Medulla oblongata (tissue), 1 donor: ENCODE measurements around the gene ZBTB42.
"Not testable (repeated sequence)": the region's sequence is repeated elsewhere in the genome, so short reads cannot be mapped to it uniquely, and the experiment has no call there.

Experiments
- DNase-seq: peaks from one replicate; pipeline ENCODE4 v3.0.0-alpha.2; 2015; ENCODE audit errors: extremely low spot score

The ZBTB42 gene

DNA sequence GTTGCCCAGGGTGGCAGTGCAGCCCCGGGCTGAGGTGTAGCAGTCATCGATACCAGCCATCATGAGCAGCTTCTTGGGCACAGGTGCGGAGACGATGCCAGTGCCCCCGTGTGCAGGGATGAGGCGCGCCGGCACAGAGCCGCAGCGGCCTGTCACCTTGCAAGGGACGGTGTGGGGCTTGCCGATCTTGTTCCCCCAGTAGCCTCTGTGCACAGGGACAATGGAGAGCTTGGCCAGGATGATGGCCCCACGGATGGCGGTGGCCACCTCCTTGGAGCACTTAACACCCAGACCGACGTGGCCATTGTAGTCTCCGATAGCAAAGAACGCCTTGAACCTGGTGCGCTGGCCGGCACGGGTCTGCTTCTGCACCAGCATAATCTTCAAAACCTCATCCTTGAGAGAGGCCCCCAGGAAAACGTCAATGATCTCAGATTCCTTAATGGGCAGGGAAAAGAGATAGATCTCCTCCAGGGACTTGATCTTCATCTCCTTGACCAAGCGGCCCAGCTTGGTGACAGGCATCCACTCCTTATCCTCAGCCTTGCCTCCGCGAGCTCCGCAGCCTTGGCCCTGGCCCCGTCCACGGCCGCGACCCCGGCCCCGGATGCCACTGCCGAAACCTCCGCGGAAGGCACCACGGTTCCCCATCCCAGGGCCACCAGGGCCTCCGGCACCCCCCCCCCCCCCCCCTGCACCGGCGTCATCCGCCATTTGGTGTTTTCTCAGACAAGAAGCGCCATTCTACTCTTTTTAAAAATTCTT lies 35.5 kb downstream of the ZBTB42 start:
- not testable (repeated sequence) for DNase-seq

DNA sequence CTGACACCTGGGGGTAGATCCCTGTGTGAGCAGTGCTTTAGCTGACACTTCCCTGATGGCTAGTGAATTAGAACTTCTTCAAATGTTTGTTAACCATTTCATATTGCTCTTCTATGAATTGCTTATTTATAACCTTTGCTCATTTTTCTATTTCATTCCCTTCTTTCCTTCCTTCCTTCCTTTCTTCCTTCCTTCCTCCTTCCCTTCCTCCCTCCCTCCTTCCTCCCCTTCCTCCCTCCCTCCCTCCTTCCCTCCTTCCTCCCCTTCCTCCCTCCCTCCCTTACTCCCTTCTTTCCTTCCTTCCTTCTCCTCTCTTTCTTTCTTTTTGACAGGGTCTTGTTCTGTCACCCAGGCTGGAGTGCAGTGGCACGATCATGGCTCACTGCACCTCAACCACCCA lies 40.8 kb downstream of the ZBTB42 start:
- no peak for DNase-seq

DNA sequence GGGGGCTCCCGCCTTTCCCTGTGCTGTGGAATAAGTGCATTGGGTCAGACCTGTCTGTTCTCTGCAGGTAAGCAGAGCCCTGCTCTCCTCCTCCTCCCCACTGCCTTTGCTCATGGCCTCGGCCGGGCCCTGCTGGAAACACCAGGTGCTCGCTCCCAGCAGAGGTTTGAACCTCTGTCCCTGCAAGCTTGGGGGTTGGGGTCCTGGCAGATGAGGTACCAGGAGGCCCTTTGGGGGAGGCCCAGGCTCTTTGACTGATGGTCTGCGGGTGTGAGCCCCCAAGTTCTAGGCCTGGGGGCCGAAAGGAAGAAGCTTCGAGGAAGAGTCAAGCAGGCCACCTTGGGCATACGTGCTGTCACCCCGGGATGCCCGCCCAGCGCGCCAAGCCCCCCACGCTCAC lies 42.1 kb downstream of the ZBTB42 start:
- DNase-seq = no peak

DNA sequence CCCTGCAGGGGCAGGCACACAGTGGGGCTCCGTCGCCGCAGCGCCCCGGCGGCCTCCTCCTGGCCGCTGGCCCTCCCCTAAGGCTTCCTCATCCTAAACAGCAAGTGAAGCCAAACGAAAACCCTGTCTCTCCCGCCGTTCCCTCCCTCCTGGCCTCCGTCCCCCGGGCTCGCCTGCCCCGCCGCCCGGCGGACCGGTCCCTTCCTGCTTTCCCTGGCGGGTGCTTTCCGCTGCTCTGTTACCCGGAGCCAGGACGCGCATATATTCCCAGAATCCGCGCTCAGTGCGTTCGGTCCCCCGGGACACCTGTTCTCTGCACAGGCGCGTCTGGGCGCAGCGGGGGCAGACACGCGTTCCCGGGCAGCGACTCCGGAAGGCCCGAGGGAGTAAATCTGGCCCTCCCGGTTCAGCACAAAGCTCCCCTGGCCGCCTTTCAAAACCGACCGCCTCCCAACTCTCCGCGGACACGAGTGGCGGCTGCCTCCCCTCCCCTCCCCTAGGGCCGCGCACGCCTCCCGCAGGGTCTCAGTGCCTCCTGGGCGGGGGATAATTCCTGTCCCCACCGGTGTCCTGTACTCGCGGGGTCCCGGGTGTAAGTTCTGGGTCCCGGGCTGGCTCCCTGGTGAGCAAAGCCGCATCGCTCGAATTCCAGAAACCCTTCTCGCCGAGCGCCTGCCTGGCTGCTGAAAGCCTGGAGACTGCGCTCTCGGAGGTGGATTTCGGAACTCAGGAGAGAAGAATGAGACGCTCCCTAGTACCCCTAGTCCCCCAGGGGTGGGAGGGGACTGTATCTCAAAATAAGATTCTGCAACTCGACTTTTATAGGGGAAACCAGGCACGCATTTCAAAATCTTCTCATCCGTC lies 42.8 kb downstream of the ZBTB42 start:
- DNase-seq = no peak

DNA sequence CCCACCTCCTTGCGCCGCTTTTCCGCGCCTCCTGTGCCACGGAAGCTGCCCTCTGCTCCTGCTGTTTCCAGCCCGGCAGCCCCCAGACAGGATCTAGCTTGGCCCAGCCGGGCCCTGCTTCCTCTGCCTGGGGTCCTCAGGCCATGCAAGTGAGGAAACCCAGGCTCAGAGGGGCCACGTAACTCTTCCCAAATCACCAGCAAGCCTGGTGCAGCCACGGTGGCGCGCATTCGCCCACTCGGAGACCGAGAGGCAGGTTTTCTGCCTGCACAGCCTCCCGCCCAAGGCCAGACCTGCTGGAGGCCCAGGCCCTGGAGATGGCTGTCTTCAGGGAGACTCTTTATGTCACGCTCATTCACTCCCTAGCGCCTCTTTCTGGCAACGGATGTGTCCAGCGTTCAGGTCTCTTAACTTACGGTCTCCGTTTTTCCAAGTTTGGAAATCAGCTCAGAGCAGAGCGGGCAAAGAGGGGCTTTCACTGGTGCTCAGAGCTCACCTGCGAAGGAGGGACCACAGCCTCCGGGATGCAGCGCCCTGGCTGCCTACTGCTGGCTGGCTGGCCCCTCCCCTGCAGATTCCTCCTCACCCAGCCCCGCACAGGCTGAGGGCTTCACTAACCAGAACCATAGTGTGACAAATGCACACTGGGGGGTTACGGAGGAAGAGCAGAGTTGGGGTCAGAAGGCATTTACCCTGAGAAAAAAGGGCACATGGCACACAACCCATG lies 43.6 kb downstream of the ZBTB42 start:
- DNase-seq = no peak

DNA sequence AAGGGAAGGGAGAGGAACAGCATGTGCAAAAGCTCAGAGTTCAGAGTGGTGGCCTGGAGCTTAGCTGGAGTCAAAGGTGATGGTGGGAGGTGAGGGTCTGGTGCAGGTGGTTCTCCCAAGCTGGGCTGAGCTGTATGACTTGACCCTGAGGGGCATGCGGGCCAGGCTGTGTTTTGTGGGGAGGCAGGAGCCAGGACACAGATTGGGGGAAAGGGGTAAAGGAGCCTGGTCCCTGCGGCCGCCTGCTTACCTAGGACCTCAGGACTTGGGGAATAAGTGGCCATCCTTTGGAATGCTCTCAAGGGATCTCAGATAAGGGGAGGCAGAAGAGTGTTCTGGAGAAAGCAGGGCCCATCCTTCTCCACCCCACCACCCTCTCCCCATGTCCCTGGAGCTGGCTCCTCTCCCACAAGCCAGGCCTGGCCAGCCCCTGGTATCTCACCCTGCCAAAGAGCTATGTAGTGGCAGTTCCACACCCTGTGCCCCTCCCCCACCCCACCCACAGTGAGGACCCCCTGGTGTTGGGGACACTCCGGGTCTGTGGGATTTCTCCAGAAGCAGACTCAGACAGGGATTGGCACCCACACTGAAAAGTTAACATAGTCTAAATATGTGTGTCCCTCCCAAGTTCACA lies 44.2 kb downstream of the ZBTB42 start:
- DNase-seq = no peak

DNA sequence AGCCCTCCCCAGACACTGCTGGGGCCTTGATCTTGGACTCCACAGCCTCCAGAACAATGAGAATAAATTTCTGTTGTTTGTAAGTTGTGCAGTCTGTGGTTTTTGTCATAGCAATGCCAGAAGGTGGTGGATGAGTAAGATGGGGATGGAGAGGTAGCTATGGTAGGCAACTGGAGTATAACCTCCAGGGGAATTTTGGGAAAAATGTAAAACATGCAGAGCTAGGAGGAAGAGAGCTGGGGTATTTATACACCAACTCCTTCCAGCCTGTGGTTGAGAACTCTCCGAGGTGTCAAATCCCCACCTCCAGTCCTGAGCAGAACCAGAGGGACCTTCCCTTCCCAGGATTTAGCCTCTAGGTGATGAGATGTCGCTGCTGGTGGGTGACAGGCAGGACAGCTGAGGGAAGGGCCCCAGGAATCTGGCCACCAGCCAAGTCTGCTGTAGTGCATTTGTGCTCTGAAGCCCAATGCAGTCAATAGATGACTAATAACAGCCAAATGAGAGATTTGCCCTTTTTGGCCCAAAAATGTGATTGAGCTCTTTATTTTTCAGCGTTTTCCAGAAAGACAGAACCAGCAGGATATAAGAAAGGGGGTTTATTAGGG lies 45.0 kb downstream of the ZBTB42 start:
- no peak for DNase-seq

DNA sequence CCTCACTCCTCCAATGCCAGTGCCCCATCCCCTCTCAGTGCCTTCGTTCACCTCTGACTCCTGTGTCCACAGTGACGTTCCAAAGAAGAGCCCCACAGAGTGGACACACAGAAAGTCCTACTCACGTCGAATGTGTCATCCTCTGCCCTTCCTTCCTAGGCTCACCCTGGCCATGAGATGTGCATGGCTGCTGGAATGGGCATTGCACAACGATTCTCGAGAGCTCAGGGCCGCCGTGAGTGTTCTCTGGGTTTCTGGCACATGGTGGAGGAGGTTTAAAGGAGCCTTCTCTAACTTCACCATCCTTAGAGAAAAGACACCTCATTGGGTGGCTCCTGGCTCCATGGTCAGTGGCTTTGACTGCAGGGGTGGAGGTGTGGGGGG lies 51.4 kb downstream of the ZBTB42 start:
- DNase-seq = no peak
